ENCODE measurements around the gene P2RX2. TPM values are rescaled to one million over a fixed set of nuclear protein-coding genes. Genes with fewer than 3 reads are reported as not detected.

Gene P2RX2
- total RNA-seq, 2 experiments from 2014 or later = not detected

DNA sequence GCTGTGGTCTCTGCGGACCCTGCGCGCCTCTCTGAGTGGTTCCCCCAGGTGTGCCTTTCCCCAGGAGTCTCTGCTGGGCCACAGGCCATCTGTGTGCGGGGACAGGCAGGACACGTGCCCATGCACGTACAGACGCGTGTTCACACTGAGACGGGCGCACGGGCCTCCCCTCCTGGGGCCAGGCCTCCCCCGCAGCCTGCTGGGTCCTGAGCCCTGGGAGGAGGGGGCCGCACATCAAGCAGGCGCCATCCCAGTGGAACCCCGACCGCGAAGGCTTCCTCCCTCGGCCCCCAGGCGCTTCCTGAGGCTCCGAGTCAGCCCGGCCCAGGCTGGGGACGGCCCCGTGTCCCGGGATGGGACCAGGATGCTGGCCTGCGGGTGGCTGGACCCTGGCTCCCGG lies 47.9 kb upstream of the P2RX2 start:
- H3K4me2 ChIP-seq (ENCODE audit: low read length) = no peak overlapping the region

GRCh38 chr12:132571051-132571450 lies 47.5 kb upstream of the P2RX2 start:
- BruUV-seq (replicated peaks) = no TSS peak
- Histone ChIP-seq H3K36me3 (ENCODE audit: insufficient read depth, low read length) (peaks cover 5% of the 10 kb centered on the region; the same call in 1 of the 2 replicates), H3K4me1 (ENCODE audit: insufficient read depth, low read length, poor library complexity, severe bottlenecking) (no peaks in the 10 kb centered on the region), H3K9me2 (ENCODE audit: insufficient read depth, low read length) (no peaks in the 10 kb centered on the region), H3K4me3 (ENCODE audit: low read depth, low read length, poor library complexity, severe bottlenecking) (no peak overlapping the region), H4K20me1 (ENCODE audit: insufficient read depth, low read length) (no peaks in the 10 kb centered on the region), H3K9me3 (ENCODE audit: low read length) (no peaks in the 10 kb centered on the region), H3K27ac (ENCODE audit: low read depth, low read length, poor library complexity, severe bottlenecking) (no peak overlapping the region), H3K4me2 (ENCODE audit: low read length) (no peak overlapping the region), H3K79me2 (ENCODE audit: insufficient read depth, low read depth, low read length) (no peaks in the 10 kb centered on the region), H2AFZ (ENCODE audit: low read length) (no peak overlapping the region)
- ChIA-PET CTCF (ENCODE audit: unreplicated experiment) (no interaction called here), POLR2A (no interaction called here)
- no peak for DNase-seq (ENCODE audit: low spot score)
- TF ChIP-seq EZH2phosphoT487 (IDR thresholded peaks at IDR 0.05; ENCODE audit: borderline replicate concordance, low read depth, low read length) (no peak), CTCF (conservative IDR thresholded peaks at IDR 0.05; ENCODE audit: low read length) (no peak)
- intact Hi-C loops (cut with micrococcal nuclease; ENCODE audit: unreplicated experiment) = no loop called here

More for the DNA sequence above, 47.9 kb upstream of the P2RX2 start:
- H3K4me1 ChIP-seq (ENCODE audit: insufficient read depth, low read length, poor library complexity, severe bottlenecking) = no peaks in the 10 kb centered on the region
- ChIA-PET POLR2A (no interaction called here), CTCF (ENCODE audit: unreplicated experiment) (no interaction called here)
- BruUV-seq (replicated peaks) = no TSS peak
- H3K9me3 ChIP-seq (ENCODE audit: low read length) = no peaks in the 10 kb centered on the region
- no peaks in the 10 kb centered on the region for H4K20me1 ChIP-seq (ENCODE audit: insufficient read depth, low read length)
- H3K36me3 ChIP-seq (ENCODE audit: insufficient read depth, low read length) = peaks cover 2% of the 10 kb centered on the region; the same call in 1 of the 2 replicates
- H3K27ac ChIP-seq (ENCODE audit: low read depth, low read length, poor library complexity, severe bottlenecking) = no peak overlapping the region
- DNase-seq (ENCODE audit: low spot score) = no peak
- intact Hi-C loops (cut with micrococcal nuclease; ENCODE audit: unreplicated experiment) = no loop called here
- no peaks in the 10 kb centered on the region for H3K79me2 ChIP-seq (ENCODE audit: insufficient read depth, low read depth, low read length)
- TF ChIP-seq CTCF (conservative IDR thresholded peaks at IDR 0.05; ENCODE audit: low read length) (no peak), EZH2phosphoT487 (IDR thresholded peaks at IDR 0.05; ENCODE audit: borderline replicate concordance, low read depth, low read length) (no peak)
- H3K4me3 ChIP-seq (ENCODE audit: low read depth, low read length, poor library complexity, severe bottlenecking) = no peak overlapping the region
- H2AFZ ChIP-seq (ENCODE audit: low read length) = no peak overlapping the region
- no peaks in the 10 kb centered on the region for H3K9me2 ChIP-seq (ENCODE audit: insufficient read depth, low read length)

- Histone ChIP-seq H3K36me3 (ENCODE audit: insufficient read depth, low read length) (peaks cover 6% of the 10 kb centered on the region; the same call in 1 of the 2 replicates), H3K4me2 (ENCODE audit: low read length) (no peak overlapping the region), H3K4me1 (ENCODE audit: insufficient read depth, low read length, poor library complexity, severe bottlenecking) (no peaks in the 10 kb centered on the region), H4K20me1 (ENCODE audit: insufficient read depth, low read length) (no peaks in the 10 kb centered on the region), H2AFZ (ENCODE audit: low read length) (no peak overlapping the region), H3K9me3 (ENCODE audit: low read length) (no peaks in the 10 kb centered on the region), H3K4me3 (ENCODE audit: low read depth, low read length, poor library complexity, severe bottlenecking) (no peak overlapping the region), H3K9me2 (ENCODE audit: insufficient read depth, low read length) (no peaks in the 10 kb centered on the region), H3K79me2 (ENCODE audit: insufficient read depth, low read depth, low read length) (no peaks in the 10 kb centered on the region), H3K27ac (ENCODE audit: low read depth, low read length, poor library complexity, severe bottlenecking) (no peak overlapping the region)
- ChIA-PET CTCF (ENCODE audit: unreplicated experiment) (no interaction called here), POLR2A (no interaction called here)
- no TSS peak for BruUV-seq (replicated peaks)
- DNase-seq (ENCODE audit: low spot score) = no peak
- intact Hi-C loops (cut with micrococcal nuclease; ENCODE audit: unreplicated experiment) = no loop called here
- TF ChIP-seq CTCF (conservative IDR thresholded peaks at IDR 0.05; ENCODE audit: low read length) (no peak), EZH2phosphoT487 (IDR thresholded peaks at IDR 0.05; ENCODE audit: borderline replicate concordance, low read depth, low read length) (no peak)
These were observed 47.0 kb upstream of the P2RX2 start for GRCh38 chr12:132571598-132571997.

Measured in OCI-LY7 (cell line).